NCI-H1694 treated with DMSO at 0.1 percent for 48 hours (cell line): Measurements from ENCODE around the gene JAZF1.
A peak's percentile ranks its signal among the peaks of the same experiment; 100 is the strongest.
"Not testable (repeated sequence)": the region's sequence is repeated elsewhere in the genome, so short reads cannot be mapped to it uniquely, and the experiment has no call there.

Experiments
- DNase-seq: peaks from one replicate; lab custom pipeline; 2025; lab: John Stamatoyannopoulos, UW

JAZF1 gene

DNA sequence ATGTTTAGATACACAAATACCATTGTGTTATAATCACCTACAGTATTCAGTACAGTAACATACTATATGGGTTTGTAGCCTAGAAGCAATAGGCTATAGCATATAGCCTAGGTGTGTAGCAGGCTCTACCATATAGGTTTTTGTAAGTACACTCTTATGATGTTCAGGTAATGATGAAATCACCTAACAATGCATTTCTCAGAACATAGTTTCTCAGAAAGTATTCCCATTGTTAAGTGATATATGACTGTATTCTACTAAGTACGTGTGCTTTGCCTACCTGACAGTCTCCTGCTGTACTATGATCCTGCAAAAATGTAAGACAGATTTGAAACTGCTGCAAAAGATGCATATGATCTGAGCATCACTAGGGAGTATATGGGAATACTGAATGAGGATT, 137.9 kb downstream of the JAZF1 start:
- DNase-seq = no peak

- DNase-seq = no peak
These were observed 138.9 kb downstream of the JAZF1 start for GRCh38 chr7:28041508-28042314.

- no peak for DNase-seq
These were observed 142.3 kb downstream of the JAZF1 start for GRCh38 chr7:28038175-28038797.

DNA sequence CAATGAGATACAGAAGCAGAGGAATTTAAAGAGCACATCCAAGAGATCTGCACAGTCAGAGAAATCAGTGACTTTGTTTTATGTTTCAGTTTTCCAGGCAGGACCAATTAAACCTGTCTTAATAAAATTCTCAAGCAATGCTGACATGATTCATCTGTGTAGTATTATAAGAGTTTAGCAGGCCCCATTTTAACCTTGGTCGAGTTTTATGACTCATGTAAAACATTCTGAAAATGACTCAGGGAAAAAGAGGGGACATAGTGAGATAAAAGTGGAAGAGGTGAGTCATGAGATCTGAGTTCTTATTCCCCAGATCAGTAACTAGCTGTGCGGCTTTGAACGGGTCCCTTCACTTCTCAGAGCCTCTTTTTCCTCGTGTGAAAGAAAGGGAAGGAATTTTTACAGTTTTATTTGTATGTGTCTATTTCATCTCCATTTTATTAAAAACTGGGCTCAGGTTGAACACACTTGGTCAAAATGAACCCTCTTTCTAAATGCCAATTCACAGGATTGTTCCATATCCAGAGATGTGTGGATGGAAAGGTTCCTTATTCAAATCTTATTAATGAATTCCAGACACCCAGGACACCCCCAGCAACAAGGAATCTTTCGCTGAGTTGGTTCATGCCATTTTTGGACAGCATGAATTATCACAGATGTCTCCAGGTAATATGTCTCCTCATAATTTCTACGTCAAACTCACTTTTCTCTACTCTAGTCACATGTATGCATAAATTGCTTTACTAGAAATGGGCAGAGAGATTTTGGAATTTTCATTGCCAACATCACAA, 143.2 kb downstream of the JAZF1 start:
- DNase-seq = no peak

GRCh38 chr7:28036696-28037095, 143.9 kb downstream of the JAZF1 start:
- no peak for DNase-seq

DNA sequence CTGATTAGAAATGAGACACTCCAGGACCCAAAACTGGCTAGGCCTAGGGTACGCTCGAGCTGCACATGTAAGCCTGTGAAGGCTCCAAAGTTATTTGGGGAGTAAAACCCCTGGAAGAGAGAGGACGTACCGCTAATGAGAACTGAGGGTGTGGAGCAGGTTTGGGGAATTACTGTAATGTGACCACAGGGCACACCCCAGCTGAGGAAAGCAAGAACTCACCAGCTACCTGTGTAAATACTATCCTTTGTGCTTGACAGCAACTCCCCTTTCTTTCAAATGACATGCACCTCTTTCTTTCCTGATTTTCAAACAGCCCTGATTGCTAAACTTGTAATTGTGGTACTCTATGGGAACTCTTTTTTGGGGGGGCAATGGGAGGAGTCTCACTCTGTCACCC, 147.2 kb downstream of the JAZF1 start:
- no peak for DNase-seq

DNA sequence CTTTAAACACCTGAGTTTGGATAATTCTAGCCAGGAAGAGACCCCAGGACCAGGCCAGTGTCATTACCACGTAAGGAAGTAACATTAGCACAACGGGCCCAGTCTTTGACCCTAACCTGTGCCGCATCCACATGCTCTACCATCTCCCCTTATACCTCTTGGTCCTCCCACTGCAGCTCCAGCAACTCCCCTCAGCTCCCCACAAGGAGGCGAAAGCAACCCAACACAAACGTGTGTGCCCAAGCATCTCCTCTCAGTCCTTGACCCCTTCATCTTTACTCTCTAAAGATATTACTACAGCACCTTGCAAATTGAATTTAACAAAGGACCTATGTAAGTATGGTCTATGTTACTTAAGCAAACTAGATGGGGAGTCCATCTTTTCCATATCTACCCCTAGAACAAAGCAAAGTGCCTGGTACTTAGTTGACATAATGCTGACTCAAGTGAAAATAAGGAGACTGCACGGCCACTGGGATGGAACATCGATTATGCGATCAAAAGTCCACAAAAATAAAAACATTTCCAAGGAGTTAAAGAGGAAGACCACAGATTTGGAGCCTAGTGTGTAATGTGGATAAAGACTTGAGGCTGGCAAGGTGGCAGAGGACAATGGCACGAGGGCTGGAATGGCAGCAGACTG, 147.7 kb downstream of the JAZF1 start:
- no peak for DNase-seq

DNA sequence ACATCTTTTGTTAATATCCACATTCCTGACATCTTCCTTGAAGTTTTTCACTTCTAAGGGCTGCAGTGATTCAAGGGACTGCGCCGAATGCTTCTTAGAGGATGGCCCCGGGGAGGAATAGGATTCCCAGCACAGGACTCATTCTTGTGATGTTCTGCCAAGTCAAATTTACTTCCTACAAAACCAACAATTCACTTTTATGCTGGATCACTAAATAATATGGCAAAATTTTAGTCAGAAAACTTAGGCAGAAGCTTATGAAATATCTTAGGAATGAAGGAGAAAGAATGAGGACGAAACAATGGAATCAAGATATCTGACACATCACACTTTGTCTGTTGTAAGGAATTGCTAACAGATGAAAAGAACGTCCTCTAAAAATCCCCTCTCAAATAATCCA, 151.5 kb downstream of the JAZF1 start:
- DNase-seq = no peak

GRCh38 chr7:28028471-28028870, 152.1 kb downstream of the JAZF1 start:
- no peak for DNase-seq

DNA sequence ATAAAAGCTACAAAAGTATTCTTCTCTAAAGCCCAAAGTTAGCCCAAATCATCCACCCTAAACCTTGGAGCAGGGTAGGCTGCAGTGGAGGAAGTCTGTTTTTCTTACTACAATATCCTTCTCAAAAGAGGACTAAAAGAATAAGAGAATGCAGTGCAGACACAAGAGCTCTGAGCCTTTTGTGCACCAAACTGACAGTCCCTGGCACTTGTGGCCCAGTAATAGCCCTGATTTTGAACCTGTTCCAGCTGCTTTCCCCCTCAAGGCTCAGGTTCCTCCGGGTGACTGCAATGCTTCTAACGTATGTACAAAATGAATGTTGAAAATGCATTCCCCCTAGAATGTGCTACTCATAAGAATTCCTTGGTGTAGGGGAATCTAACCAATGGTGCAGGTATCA, 154.4 kb downstream of the JAZF1 start:
- DNase-seq = no peak

DNA sequence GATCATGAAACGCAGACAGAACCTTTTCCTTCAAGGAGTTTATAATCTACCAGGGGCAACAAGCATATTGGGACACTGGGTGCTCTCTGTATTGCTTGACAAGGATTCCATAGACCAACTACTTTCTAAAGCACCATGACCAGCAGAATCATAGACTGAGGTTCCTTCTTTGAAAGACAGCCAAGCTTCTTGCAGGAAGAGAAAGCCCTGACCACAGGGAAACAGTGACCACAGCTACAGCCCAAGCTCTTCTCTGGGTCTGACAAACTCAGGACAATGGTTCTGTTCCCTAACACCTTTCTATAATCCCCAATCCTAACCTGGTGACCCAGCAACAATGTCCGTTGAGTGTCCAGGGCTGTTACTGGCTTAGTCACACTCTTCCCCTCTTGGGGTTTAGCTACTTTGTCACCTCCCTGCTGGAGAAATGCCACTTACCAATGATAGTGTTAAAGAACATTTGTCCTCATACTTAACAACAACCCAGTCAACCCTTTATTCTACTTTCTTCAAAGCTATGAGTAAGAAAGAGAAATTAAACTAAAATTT, 155.7 kb downstream of the JAZF1 start:
- DNase-seq = no peak

DNA sequence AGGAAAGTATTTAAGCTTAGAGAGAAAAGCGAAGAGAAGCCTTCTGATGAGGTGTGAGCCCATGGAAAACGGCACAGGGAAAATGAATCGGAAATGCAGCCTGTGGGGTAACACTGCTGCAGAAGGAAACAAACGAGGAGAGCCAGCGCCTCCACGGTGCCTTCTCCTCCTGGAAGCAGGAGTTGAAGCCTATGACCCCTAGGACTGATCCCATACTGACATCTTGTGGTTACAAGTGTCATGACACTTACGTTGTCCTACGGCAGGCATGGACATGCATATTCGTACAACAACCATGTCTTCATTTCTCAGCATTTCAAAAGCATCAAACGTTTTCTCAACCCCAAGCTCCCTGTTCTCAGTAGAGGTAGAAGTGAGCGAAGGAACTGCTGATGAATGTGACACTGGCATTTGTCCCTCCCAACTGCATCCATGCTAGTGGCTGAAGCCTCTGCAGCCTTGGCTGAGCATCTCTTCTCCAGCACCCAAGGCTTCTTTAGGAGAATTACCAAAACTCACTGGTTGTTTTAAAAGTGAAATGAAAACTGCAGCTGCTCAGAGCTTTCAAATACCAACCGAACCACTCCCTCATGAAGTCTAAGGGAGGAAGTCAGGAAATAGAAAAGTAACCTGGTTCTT, 160.2 kb downstream of the JAZF1 start:
- peak; percentile 82 for DNase-seq

DNA sequence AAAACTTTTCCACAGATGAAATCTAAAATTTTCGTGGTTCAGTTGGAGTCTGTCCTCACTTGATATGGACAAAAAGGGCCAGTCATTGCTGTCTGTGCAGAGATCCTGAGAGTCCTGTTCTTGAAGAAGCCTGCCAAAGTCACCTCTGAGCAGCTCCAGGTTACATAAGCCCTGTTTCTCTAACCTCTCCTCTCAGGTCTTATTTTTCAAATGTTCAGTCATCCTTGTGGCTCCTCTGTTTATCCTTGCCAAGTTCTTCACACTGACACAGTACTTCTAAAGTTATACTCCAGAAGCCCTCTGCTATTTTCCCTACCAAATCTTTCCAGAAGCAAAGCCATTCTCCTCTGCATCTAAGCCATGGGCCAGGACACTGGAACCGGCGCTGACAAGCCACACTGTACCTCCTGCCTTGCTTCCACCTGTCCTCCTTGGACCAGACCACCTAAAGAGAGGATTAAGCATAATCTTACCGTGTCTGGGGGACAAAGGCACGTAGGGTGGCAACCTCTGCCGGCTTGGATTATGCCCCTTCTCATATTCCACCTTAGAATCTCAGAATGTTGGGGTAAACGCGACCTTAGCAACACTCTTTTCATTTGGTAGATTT, 161.6 kb downstream of the JAZF1 start:
- DNase-seq = no peak

- DNase-seq = no peak
These were observed 162.1 kb downstream of the JAZF1 start for GRCh38 chr7:28018446-28018845.

DNA sequence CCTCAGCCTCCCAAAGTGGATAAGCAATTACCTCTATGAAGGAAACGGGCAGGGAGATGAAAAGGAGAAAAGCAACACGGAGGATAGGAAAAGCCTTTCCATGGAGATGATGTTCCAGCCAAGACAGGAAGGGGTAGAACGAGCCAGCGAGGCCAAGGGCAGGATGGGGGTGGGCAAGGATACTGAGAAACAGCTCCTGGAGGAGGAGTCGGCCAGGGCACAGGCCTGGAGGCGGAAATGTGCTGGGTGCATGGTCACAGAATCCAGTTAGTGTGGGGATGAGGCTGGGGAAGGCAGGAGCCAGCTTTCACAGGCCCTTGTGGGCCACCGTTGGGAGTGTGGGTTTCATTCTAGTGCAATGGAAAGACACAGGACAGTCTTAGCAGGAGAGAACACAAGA, 162.6 kb downstream of the JAZF1 start:
- DNase-seq = no peak

GRCh38 chr7:28017372-28017771, 163.2 kb downstream of the JAZF1 start:
- DNase-seq = no peak

DNA sequence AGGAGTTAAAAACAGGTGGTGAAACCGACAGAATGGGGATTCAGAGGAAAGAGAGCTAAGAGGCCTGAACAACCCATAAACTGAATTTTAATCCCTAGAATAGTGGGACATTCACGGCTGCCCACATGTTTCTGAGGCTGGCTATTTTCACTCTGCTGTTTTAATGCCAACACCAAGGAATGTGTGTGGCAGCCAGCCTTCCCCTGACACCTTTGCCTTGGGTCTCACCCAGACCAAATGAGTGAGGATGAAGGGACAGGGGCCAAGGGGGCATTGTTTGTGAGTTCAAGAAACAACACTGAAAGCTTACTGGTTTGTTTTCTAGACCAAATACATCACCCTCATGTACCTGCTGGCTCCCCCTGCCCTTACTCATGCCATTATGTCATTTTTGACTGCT, 164.3 kb downstream of the JAZF1 start:
- DNase-seq = no peak

DNA sequence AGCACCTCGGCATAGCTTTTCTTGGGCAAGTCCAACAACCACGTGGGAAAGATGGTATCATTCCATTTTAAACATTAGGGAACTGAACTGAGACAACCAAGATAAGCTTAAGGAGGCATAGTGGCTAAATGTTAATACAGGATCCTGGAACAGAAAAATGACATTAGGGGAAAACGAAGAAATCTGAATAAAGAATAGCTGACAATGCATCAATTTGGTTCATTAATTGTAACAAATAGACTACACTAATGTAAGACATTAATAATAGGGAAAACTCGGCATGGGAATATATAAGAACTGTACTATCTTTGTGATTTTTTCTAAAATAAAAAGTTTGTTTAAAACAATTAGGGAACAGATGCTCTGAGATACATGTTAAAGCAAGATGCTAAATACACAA, 165.4 kb downstream of the JAZF1 start:
- DNase-seq = no peak

- DNase-seq = not testable (repeated sequence)
These were observed 166.3 kb downstream of the JAZF1 start for GRCh38 chr7:28014340-28014739.

- no peak for DNase-seq
These were observed 167.2 kb downstream of the JAZF1 start for GRCh38 chr7:28013441-28013840.

DNA sequence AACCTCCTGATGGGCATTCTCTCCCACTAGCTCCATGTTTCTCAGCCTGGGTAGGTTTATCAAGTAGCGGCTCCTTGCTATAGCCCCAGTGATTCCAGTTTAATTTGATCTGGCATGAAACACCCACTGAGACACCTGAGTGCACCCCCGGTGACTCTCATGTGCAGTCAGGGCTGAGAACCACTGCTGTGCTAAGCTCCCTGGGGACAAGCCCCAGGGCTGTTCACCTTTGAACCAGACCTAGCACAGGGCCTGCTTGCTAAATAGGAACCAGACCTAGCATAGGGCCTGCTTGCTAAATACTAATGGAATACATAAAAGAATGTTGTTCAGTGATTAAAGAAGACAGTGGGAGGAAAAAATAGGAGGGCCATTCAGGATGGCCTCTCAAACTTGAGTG, 167.6 kb downstream of the JAZF1 start:
- no peak for DNase-seq
